Stomach (tissue), 4 donors: Measurements from ENCODE around the gene PXYLP1.

Experiments used
- CTCF ChIP-seq, 7 experiments: fragments of 450-650 bp in 4 of 7; fragments of 200-600 bp in 3 of 7; sonication (generic) in 3 of 7; IDR thresholded peaks; one replicate each; pipeline ENCODE4 v1.5.1; 2016 to 2019; ENCODE audit warnings: antibody characterized with exemption in 7 of 7, control low read depth in 2 of 7, mild to moderate bottlenecking in 1 of 7
- POLR2AphosphoS5 ChIP-seq, 3 donors: sonication (generic); formaldehyde crosslinking; IDR thresholded peaks; one replicate each; pipeline ENCODE4 v1.6.1; 2016; ENCODE audit warnings: antibody characterized with exemption in 3 of 3

DNA sequence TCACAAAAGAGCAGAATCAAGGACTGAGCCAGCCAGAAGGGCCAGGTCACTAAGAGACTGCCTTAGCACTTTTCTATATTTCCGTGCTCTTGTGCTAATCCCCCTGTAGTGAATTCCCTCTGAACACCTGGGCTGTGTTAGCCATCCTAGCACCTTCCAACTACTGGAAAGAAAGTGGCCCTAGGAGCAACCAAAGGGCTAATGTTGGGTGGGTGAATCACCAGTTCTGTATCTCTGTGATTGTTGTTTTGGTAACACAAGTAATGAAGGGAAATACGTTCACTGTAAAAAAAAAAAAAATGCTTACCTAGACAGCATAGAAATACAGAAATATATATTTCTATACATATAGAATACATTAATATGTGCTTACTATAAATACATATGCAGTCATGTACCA is 43.9 kb downstream of the PXYLP1 start:
- TF ChIP-seq CTCF (IDR thresholded peaks at IDR 0.05), result no peak
- TF ChIP-seq POLR2AphosphoS5 (IDR thresholded peaks at IDR 0.05), result no peak
